ENCODE measurements around the gene ARMC5.
"Not testable (repeated sequence)": the region's sequence is repeated elsewhere in the genome, so short reads cannot be mapped to it uniquely, and the experiment has no call there.

Gene ARMC5, protein sequence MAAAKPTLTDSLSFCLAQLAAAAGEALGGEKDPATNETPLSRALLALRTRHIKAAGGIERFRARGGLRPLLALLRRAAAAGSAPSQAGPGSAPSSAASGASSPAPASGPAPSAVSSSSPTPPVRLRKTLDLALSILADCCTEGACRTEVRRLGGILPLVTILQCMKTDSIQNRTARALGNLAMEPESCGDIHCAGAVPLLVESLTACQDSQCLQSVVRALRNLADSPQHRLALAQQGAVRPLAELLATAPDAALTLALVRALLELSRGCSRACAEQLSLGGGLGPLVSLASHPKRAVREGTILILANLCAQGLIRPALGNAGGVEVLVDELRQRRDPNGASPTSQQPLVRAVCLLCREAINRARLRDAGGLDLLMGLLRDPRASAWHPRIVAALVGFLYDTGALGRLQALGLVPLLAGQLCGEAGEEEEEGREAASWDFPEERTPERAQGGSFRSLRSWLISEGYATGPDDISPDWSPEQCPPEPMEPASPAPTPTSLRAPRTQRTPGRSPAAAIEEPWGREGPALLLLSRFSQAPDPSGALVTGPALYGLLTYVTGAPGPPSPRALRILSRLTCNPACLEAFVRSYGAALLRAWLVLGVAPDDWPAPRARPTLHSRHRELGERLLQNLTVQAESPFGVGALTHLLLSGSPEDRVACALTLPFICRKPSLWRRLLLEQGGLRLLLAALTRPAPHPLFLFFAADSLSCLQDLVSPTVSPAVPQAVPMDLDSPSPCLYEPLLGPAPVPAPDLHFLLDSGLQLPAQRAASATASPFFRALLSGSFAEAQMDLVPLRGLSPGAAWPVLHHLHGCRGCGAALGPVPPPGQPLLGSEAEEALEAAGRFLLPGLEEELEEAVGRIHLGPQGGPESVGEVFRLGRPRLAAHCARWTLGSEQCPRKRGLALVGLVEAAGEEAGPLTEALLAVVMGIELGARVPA

DNA sequence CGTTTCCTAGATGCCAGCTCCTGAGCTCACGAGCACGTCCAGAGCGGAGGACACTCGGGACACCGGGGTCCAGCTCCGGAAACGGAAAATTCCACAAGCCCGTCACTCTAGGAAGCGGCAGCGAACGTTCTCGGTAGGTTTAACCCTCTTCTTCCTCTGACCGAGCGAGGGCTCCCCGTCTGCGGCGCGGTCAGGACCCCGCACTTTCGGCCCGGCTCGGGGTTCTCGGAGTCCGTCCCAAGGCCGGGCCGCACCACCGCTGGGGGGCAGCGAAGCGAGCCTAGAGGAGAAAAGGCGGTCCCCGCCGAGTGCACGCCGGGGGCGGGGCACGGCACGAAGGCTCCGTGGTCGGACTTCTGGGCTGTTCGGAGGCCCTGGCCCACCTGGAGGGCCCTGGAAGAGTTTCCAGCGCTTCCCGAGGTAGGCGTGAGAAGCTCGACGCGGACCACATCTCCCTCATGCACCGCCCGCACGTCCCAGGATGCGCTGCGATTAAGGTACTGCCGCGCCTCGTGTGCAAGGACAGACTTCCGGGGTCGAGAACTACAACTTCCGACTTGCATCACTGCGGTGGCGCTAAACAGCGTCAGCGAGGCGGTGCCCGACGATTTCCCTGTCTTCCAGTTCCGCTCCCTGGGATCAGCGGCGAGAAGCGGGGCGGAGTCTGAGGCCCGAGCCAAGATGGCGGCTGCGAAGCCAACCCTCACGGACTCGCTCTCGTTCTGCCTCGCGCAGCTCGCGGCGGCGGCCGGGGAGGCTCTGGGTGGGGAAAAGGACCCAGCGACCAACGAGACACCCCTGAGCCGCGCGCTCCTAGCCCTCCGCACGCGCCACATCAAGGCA lies at the start of gene ARMC5:
Gene ARMC5, plus strand, starts transcription at position 658 of the 843 bp plus-strand sequence. Its CDS starts 24 bp downstream, at position 682.
- peak; percentile 95 for DNase-seq

DNA sequence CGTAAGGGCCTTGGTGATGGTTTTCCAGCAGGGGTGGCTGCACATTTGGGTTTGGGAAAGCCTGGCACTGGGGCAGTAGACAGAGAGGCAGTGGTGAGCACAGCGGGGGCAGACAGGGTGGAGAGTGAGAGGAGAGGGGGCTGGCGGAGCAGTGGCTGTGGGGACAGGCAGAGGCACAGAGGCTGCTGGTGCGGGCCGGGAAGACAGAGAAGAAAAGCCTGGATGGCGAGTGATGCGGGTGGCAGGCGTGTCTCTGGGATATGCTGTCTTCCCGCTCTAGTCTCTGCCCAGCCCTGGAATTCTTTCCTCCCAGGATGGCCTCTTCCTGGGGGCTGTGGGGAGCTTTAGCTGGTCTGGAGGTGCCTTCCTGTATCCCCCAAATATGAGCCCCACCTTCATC lies 49.2 kb upstream of the ARMC5 start:
- DNase-seq = no peak

DNA sequence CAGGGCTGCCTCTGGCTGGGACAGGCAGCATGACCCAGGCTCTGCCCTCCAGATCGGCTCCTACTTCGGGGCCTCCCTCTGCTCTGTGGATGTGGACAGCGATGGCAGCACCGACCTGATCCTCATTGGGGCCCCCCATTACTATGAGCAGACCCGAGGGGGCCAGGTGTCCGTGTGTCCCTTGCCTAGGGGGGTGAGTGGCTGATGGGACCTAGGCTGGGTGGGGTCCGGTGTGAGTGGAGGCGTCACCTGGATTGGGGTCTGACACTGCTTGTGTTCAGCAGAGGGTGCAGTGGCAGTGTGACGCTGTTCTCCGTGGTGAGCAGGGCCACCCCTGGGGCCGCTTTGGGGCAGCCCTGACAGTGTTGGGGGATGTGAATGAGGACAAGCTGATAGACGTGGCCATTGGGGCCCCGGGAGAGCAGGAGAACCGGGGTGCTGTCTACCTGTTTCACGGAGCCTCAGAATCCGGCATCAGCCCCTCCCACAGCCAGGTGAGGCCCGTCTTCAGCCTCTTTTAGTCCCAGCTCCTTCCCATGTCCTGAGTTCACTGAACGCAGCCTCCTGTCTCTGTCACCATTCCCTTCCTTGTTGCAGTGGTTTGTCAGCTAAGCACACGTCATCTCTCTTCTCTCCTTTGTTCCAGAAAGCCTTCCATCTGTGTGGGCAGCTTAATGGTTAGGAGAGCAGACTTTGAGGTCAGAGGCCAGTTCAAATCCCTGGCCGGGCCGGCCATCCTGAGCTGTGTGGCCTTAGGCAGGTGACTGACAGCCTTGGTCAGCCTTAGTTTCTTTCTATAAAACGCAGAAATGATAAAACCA lies 48.1 kb upstream of the ARMC5 start:
- DNase-seq = no peak

DNA sequence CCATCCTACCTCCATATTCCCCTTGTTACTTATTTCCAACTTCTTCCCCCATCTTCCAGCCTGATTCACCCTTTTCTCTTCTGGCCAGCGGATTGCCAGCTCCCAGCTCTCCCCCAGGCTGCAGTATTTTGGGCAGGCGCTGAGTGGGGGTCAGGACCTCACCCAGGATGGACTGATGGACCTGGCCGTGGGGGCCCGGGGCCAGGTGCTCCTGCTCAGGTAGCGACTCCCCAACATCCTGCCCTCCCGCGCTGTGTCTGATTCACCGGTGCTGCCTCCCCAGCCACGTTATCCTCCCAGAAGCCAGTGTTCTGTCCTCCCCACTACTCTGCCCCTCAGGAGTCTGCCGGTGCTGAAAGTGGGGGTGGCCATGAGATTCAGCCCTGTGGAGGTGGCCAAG lies 46.6 kb upstream of the ARMC5 start:
- DNase-seq = no peak

DNA sequence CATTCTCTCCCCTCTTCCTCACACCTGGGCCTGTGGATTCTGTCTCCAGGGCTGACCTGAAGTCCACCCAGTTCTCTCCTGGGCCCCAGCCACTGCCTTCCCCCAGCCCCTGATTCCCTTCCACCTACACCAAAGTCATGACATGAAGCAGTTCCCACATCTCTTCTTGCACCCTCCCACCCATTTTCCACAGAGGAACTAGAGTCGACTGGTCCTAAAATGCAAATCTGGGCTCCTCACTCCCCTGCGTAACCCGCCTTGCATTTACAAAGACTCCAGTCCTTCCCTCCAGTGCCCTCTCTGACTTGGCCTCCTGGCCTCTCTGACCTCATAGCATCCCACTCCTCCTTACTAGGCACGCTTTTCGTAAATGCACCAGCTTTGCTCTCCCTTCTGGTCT lies 45.9 kb upstream of the ARMC5 start:
- no peak for DNase-seq

DNA sequence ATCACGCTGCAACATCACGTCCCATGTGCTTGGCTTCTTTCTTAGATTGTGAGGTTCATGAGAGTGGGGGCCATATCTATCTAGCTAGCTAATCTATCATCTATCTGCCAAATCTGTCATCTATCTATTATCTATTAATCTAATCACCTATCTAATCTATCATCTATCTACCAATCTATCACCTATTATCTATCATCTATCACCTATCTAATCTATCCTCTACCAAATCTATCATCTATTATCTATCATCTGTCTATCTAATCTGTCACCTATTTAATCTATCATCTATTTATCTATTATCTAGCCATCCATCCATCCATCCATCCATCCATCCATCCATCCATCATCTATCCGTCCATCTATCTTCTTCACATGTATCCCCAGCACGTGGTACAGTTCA lies 45.4 kb upstream of the ARMC5 start:
- DNase-seq = no peak

DNA sequence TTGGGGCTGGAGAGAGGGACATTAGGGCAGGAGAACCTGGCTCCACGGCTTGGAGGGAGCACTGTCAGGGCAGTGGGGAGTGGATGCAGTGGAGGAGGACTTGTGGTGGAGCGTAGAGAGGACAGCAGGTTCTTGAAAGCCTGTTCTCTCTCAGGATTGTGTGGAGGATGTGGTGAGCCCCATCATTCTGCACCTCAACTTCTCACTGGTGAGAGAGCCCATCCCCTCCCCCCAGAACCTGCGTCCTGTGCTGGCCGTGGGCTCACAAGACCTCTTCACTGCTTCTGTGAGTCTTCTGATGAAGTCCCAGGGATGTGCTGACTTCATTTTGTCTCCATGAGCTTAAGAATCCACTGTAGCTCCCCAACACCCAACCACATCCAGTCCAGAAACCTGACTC lies 44.6 kb upstream of the ARMC5 start:
- no peak for DNase-seq

DNA sequence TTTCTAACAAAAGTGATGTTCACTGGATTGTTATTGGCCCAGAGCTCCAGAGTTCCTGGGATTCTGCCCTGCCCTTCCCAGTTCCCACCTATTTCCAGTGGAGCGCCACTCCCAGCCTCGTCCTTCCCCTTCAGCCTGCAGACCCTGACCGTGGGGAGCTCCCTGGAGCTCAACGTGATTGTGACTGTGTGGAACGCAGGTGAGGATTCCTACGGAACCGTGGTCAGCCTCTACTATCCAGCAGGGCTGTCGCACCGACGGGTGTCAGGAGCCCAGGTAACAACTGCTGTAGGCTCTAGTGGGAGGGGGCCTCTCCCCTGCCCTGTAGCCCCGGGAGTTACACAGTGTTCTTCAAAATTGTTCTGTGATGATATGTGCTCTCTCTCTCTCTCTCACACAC lies 42.9 kb upstream of the ARMC5 start:
- DNase-seq = no peak

DNA sequence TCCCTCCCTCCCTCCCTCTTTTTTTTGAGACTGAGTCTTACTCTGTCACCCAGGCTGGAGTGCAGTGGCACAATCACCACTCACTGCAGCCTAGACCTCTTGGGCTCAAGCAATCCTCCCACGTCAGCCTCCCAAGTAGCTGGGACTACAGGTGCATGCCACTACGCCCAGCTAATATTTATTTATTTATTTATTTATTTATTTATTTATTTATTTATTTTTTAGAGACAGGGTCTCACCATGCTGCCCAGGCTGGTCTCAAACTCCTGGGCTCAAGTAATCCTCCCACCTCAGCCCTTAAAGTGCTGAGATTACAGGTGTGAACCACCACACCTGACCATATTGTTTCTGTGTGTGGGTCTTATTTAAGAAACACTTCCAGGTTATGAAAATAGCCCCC lies 42.3 kb upstream of the ARMC5 start:
- DNase-seq = not testable (repeated sequence)

DNA sequence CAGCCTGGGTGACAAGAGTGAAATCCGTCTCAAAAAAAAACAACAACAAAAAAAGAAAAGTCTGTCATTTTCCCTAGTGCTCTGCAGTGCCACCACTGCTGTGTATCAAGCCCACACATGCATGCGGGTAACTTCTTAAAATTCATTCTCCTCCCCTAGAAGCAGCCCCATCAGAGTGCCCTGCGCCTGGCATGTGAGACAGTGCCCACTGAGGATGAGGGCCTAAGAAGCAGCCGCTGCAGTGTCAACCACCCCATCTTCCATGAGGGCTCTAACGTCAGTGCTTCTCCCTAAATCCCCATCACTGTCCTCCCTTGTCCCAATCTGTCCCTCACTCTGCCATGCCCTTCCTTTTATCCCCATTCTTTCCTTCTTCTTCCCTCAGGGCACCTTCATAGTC lies 41.4 kb upstream of the ARMC5 start:
- no peak for DNase-seq

DNA sequence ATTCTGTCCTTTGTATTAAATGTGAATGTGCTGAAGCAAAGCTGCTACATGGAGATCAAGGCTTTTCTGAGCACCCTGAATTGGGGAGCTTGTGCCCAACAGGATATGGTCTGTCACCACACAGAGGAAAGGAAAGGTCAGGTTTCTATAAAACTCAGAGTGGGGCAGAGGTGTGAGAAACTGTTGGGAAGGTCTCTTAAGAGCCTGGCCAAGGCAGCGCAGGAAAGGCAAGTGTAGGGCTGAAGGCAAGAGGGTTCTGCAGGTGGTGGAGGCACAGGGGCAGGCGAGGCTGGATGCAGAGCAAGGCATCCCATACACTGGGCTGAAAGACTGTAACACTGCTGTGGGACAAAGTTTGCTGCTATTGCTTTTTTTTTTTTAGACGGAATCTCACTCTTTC lies 39.3 kb upstream of the ARMC5 start:
- no peak for DNase-seq

DNA sequence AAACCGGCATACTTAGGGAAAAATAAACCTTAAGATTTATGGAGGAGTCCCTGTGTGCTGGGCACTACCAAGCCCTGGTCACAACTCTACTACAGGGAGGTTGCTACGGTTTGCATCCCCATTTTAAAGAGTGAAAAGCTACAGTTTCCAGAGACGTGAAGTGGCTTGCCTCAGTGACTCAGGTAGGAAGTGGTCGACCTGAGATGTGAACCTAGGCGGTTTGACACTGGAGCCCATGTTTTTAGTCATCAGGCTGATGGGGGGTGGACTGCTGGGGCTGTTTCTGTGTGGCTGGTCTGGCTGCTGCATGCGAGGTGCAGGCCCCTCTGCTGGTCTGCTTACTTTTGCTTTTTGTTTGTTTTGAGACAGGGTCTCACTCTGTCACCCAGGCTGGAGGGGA lies 37.7 kb upstream of the ARMC5 start:
- DNase-seq = peak; percentile 22

DNA sequence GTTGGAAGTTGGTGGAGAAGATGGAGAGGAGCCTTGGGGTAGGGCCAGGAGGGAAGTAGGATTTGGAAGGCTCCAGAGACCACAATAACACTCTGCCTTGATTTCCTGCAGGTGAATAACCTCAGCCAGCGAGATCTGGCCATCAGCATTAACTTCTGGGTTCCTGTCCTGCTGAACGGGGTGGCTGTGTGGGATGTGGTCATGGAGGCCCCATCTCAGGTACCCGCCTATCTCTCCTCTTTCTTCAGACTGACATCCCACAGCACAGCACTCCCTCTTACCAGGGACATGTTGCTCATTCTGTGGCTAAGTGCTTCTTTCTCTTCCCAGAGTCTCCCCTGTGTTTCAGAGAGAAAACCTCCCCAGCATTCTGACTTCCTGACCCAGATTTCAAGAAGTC lies 36.1 kb upstream of the ARMC5 start:
- no peak for DNase-seq

DNA sequence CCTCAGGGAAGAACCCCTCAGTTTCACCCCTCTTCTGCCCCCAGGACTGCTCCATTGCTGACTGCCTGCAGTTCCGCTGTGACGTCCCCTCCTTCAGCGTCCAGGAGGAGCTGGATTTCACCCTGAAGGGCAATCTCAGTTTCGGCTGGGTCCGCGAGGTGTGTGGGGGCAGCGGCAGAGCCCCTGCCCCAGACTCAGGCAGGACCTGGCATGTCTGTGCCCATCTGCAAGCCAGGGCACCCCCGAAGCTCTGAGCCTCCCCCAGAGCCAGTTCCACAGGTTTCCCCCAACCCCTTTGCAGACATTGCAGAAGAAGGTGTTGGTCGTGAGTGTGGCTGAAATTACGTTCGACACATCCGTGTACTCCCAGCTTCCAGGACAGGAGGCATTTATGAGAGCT lies 35.5 kb upstream of the ARMC5 start:
- no peak for DNase-seq

DNA sequence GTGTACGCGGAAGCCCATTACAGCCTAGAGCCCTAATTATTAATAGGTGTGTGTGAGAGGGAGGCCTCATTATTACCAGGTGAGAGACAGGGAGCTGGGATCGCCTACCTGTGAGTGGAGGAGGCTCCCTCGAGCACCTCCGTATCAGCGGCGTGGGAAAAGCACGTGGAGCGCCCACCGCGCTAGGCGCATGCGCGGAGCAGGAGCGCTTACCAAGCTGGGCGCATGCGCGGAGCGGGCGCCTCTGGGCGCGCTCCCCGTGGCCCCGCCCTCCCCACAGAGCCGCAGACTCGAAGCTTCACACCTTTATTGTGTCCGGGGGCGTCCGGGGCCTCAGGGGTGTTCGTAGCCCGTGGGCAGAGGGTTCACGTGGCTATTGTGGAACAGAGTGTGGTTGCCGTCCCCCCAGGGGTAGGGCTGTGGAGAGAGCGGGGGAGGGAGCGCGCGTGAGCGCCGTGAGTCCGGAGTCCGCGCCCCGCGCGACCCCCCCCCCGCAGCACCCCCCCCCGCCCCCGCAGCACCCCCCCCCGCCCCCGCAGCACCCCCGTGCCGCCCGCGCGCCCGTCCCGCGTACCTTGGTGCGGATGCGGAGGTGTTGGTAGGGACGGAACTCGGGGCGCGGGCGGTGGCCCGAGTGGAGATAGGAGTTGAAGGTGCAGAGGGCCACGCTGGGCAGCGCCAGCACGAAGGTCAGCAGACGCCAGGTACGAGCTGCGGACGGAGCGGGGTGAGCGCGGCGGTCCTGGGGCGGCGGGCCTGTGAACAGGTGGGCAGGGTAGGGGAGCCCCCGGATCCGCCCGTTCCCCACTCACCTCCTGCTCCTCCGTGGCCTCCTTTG lies 31.6 kb upstream of the ARMC5 start:
- peak; percentile 75 for DNase-seq

DNA sequence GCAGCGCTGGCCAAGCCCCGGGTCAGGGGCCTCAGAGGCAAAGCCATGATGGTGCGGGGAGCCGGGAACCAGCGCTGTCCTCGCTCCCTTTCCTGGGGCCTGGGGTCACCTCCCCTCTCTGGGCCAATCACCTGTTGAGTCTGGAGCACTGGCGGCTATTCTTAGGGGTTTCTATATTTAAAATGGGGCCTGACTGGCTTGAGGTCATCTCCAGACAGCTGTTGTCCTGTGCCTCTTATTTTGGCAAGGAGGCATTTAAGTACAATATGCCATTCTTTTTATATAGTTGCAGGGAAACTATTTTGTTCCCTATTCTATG lies 31.1 kb upstream of the ARMC5 start, which contains the start of gene COX6A2:
Gene COX6A2, minus strand, starts transcription at position 82 of the 319 bp plus-strand sequence. Its CDS starts 35 bp downstream, at position 47.
- no peak for DNase-seq

DNA sequence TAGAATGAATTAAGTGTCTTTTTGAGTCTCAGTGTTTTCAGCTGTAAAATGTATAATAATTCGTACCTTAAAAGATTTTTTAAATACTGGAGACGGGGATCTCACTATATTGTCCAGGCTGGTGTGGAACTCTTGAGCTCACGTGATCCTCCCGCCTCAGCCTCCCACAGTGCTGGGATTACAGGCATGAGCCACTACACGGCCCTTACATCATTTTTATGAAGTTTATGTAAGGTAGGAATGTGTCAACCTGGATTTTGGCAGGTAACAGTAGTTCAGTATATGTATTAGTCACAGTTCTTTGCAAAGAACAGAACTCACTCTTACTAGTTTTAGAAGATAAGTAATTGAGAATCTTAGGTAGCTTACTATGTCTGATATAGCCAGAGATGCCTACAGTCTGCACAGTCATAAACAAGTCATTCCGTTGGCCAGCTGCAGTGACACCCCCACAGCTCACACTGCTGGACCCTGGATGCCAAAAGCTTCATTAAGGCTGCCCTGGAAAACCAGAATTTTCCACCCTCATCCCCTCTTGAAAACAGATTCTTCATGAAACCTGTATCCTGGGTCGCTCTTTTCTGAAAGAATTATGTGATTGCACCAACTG lies 30.6 kb upstream of the ARMC5 start:
- no peak for DNase-seq

DNA sequence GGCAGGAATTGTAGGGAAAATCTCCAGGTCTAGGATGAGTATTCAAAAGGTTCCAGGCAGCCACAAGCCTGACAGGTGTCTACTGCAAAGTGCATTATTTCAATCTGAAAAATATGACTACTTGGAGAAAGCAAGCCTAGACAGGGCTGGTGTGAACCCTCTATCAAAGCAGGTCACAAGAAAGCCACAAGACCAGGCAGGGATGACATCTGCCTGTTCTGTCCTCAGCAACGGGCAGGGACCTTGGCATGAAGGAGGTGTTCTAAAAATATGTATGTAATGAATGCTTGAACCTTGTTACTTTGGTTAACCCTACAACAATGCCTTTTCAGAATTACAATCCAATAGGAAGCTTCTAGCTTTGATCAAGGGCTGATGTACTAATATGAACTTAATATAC lies 30.0 kb upstream of the ARMC5 start:
- no peak for DNase-seq

DNA sequence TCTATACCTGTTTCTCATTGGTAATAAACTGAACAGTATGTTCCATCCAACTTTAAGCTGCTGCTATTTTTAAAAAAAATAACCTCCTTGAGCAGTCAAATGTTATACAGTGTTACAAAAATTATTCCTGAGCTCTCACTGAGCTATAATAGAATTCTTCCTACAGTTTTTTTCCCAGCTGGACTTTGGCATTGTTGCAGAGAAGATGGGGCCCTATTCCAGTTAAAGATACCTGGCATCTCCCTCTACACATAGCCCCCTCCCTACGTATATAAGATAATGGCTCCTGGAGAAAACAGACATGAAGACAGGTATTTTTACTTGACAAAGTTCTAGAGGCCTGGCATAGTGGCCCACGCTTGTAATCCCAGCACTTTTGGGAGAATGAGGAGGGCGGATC lies 29.5 kb upstream of the ARMC5 start:
- no peak for DNase-seq

DNA sequence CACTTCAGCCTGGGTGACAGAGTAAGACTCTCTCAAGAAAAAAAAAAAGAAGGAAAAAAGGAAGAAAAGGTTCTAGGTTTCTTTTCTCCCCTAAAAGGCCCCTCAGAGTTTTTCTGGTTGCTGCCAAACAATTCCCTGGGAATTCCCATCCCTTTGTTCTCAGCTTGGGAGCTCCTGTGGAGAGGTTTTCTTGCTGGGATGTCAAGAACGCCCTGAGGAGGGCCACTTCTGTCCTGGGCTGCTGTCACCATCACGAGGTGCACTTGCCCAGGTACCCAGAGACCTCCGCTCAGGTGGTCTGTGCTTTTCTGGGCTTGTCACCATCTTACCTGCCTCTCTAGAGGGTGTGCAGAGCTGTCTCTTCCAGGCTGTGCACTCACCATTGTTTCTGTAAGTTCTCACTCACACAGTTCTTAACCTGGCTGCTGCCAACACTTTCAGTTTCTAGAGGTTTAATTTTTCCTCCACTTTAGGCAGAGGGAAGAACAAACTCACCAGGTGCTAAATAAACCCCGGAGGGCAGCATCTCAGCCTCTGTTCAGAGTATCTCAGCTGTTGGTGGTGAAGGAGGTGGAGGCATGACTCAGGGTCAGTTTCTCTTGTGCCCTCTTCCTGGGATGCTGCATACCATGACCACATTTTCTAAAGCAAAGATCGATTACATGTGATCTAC lies 28.8 kb upstream of the ARMC5 start:
- DNase-seq = no peak
